Mesothelial cell of epicardium (in vitro differentiated cells): ENCODE measurements around the gene SP6. TPM values are rescaled to one million over a fixed set of nuclear protein-coding genes. Genes with fewer than 3 reads are reported as not detected.
A peak's percentile ranks its signal among the peaks of the same experiment; 100 is the strongest.

Source experiments
- DNase-seq, 2 experiments: peaks; one replicate each; pipeline ENCODE4 v3.0.0; 2021; ENCODE audit warnings: low spot score in 2 of 2; ENCODE audit not compliant: unreplicated experiment in 2 of 2
- H3K27ac Mint-ChIP-seq: 2 replicates; pipeline ENCODE4 v1.8.0; 2021; ENCODE audit warnings: mixed read lengths
- H3K27me3 Mint-ChIP-seq: 2 replicates; pipeline ENCODE4 v1.8.0; 2021; ENCODE audit warnings: low read depth, mixed read lengths
- H3K36me3 Mint-ChIP-seq: 2 replicates; pipeline ENCODE4 v1.8.0; 2021; ENCODE audit warnings: mixed read lengths
- H3K4me1 Mint-ChIP-seq: 2 replicates; pipeline ENCODE4 v1.8.0; 2021; ENCODE audit warnings: mixed read lengths
- H3K4me3 Mint-ChIP-seq: 2 replicates; pipeline ENCODE4 v1.8.0; 2021; ENCODE audit warnings: mild to moderate bottlenecking, moderate library complexity, mixed read lengths
- H3K9me3 Mint-ChIP-seq: 2 replicates; pipeline ENCODE4 v1.8.0; 2021; ENCODE audit warnings: mixed read lengths
- CTCF ChIP-seq: fragments of 200-600 bp; sonication (generic); IDR thresholded peaks from one replicate; pipeline ENCODE4 v1.5.0; 2021; ENCODE audit warnings: antibody characterized with exemption; ENCODE audit not compliant: unreplicated experiment
- total RNA-seq: library from RNA; stranded (reverse); gene quantifications from 3 replicates; pipeline ENCODE4 v1.2.1, GENCODE V29; 2021

Gene SP6
- total RNA-seq, 1 donor from 2014 or later, result 17.6 TPM

- no peak for TF ChIP-seq CTCF
- Mint-ChIP-seq H3K27ac (peak within 1 kb of the TSS; percentile 89), H3K4me1 (peaks cover 18% of the 10 kb centered on the region), H3K36me3 (peaks cover 9% of the 10 kb centered on the region), H3K4me3 (peak within 1 kb of the TSS; percentile 87), H3K9me3 (no peaks in the 10 kb centered on the region), H3K27me3 (no peaks in the 10 kb centered on the region)
- DNase-seq, result peak; percentile 88 to 97
Observed at GRCh38 chr17:47831003-47831933, 19.7 kb downstream of the SP6 start, which contains the start of the genes LRRC46 and MRPL10. LRRC46 (plus strand) TSS chr17:47831670; CDS start chr17:47831990, 320 bp downstream. MRPL10 (minus strand) TSS chr17:47831541; CDS start chr17:47831511, 30 bp downstream.

GRCh38 chr17:47830396-47831002 is 20.5 kb downstream of the SP6 start:
- peak overlapping the region; percentile 87 for H3K4me3 Mint-ChIP-seq
- H3K27ac Mint-ChIP-seq, result peak overlapping the region; percentile 89

GRCh38 chr17:47829870-47830269 is 21.1 kb downstream of the SP6 start:
- peaks cover 18% of the 10 kb centered on the region for H3K4me1 Mint-ChIP-seq
- no peak for DNase-seq
- peaks cover 10% of the 10 kb centered on the region for H3K36me3 Mint-ChIP-seq
- H3K27ac Mint-ChIP-seq, result peak overlapping the region; percentile 36
- peak overlapping the region; percentile 87 for H3K4me3 Mint-ChIP-seq
- H3K9me3 Mint-ChIP-seq, result no peaks in the 10 kb centered on the region
- no peaks in the 10 kb centered on the region for H3K27me3 Mint-ChIP-seq
- TF ChIP-seq CTCF, result no peak

More at GRCh38 chr17:47830396-47831002, 20.5 kb downstream of the SP6 start:
- no peak for TF ChIP-seq CTCF
- H3K4me1 Mint-ChIP-seq, result peaks cover 18% of the 10 kb centered on the region
- no peak for DNase-seq
- H3K9me3 Mint-ChIP-seq, result no peaks in the 10 kb centered on the region
- H3K36me3 Mint-ChIP-seq, result peaks cover 9% of the 10 kb centered on the region
- H3K27me3 Mint-ChIP-seq, result no peaks in the 10 kb centered on the region

DNA sequence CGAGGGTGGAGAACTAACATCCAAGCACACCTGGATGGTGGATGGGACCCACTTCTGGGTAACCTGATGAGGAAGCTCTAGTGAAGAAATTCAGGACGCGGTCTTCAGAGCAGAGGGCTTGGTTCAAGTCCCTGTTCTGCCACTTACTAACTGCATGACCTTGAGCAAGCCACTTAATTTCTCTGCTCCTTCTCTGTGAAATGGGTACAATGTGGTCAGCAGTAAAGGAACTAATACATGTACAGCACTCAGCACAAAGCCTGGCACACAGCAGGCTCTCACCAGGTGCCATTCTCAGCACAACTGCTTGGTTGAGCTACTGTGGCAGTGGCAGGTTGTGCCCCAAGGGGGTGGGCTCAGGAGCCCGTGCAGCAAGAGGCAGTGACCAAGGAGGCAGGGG is 27.4 kb downstream of the SP6 start:
- Mint-ChIP-seq H3K27me3 (no peaks in the 10 kb centered on the region), H3K9me3 (no peaks in the 10 kb centered on the region), H3K4me1 (peaks cover 15% of the 10 kb centered on the region), H3K27ac (no peak overlapping the region), H3K4me3 (no peak overlapping the region), H3K36me3 (peaks cover 12% of the 10 kb centered on the region)
- no peak for DNase-seq
- no peak for TF ChIP-seq CTCF

- Mint-ChIP-seq H3K27me3 (no peaks in the 10 kb centered on the region), H3K9me3 (no peaks in the 10 kb centered on the region), H3K27ac (peak overlapping the region; percentile 34), H3K4me1 (peaks cover 15% of the 10 kb centered on the region), H3K36me3 (peaks cover 13% of the 10 kb centered on the region), H3K4me3 (peak overlapping the region; percentile 30)
- DNase-seq, result no peak
- TF ChIP-seq CTCF, result no peak
Observed at GRCh38 chr17:47822785-47823184, 28.2 kb downstream of the SP6 start.
